ENCODE results near the gene SLC1A2. TPM values are rescaled to one million over a fixed set of nuclear protein-coding genes. Genes with fewer than 3 reads are reported as not detected.

Gene SLC1A2
- total RNA-seq, 4 donors from 2014 or later = 0.22 to 0.60 (median 0.41) TPM

GRCh38 chr11:35241531-35241930 is 177.8 kb downstream of the SLC1A2 start:
- H3K27me3 ChIP-seq = no peaks in the 10 kb centered on the region
- H3K4me1 ChIP-seq = no peaks in the 10 kb centered on the region
- H3K36me3 ChIP-seq = no peaks in the 10 kb centered on the region
- H3K27ac ChIP-seq = no peak overlapping the region
- H3K9me3 ChIP-seq = no peaks in the 10 kb centered on the region
- no peak overlapping the region for H3K4me3 ChIP-seq
- no peak for DNase-seq (ENCODE audit: low spot score in 2 of 2)
- TF ChIP-seq EP300 (IDR thresholded peaks at IDR 0.05) (no peak), CTCF (IDR thresholded peaks at IDR 0.05) (no peak), POLR2A (IDR thresholded peaks at IDR 0.05) (no peak)
- 86 to 92% methylated on average over 1 of the region's 1 CpG for WGBS, 2 donors

GRCh38 chr11:35241083-35241482 is 178.3 kb downstream of the SLC1A2 start:
- WGBS, 2 donors = 96 to 100% methylated on average over 1 of the region's 1 CpG
- no peak overlapping the region for H3K4me3 ChIP-seq
- no peaks in the 10 kb centered on the region for H3K4me1 ChIP-seq
- H3K27me3 ChIP-seq = no peaks in the 10 kb centered on the region
- H3K36me3 ChIP-seq = no peaks in the 10 kb centered on the region
- no peak for TF ChIP-seq EP300 (IDR thresholded peaks at IDR 0.05)
- TF ChIP-seq CTCF (IDR thresholded peaks at IDR 0.05) = no peak
- TF ChIP-seq POLR2A (IDR thresholded peaks at IDR 0.05) = no peak
- H3K9me3 ChIP-seq = no peaks in the 10 kb centered on the region
- DNase-seq (ENCODE audit: low spot score in 2 of 2) = no peak
- H3K27ac ChIP-seq = no peak overlapping the region

GRCh38 chr11:35239471-35240075 is 179.8 kb downstream of the SLC1A2 start:
- Histone ChIP-seq H3K27me3 (no peaks in the 10 kb centered on the region), H3K4me3 (no peak overlapping the region), H3K36me3 (no peaks in the 10 kb centered on the region), H3K4me1 (no peaks in the 10 kb centered on the region), H3K27ac (no peak overlapping the region), H3K9me3 (peaks cover 0 to 2% (median 0%) of the 10 kb centered on the region in 4 donors)
- DNase-seq (ENCODE audit: low spot score in 2 of 2) = no peak
- 60 to 64% methylated on average over 4 of the region's 4 CpGs for WGBS, 2 donors
- TF ChIP-seq CTCF (IDR thresholded peaks at IDR 0.05) (no peak), EP300 (IDR thresholded peaks at IDR 0.05) (no peak), POLR2A (IDR thresholded peaks at IDR 0.05) (no peak)

GRCh38 chr11:35238882-35239281 is 180.5 kb downstream of the SLC1A2 start:
- WGBS, 2 donors = 98 to 100% methylated on average over 1 of the region's 1 CpG
- Histone ChIP-seq H3K4me1 (no peaks in the 10 kb centered on the region), H3K27me3 (no peaks in the 10 kb centered on the region), H3K27ac (no peak overlapping the region), H3K36me3 (no peaks in the 10 kb centered on the region), H3K4me3 (no peak overlapping the region), H3K9me3 (peaks cover 0 to 4% (median under 1%) of the 10 kb centered on the region in 4 donors)
- no peak for DNase-seq (ENCODE audit: low spot score in 2 of 2)
- TF ChIP-seq POLR2A (IDR thresholded peaks at IDR 0.05) (no peak), EP300 (IDR thresholded peaks at IDR 0.05) (no peak), CTCF (IDR thresholded peaks at IDR 0.05) (no peak)

- H3K27ac ChIP-seq = no peak overlapping the region
- 55 to 60% methylated on average over 15 of the region's 15 CpGs for WGBS, 2 donors
These were observed 181.3 kb downstream of the SLC1A2 start for GRCh38 chr11:35237860-35238715.

More at GRCh38 chr11:35237860-35238715, 181.3 kb downstream of the SLC1A2 start:
- Histone ChIP-seq H3K36me3 (no peaks in the 10 kb centered on the region), H3K9me3 (peaks cover 0 to 4% (median 2%) of the 10 kb centered on the region in 4 donors), H3K4me1 (no peaks in the 10 kb centered on the region), H3K27me3 (no peaks in the 10 kb centered on the region), H3K4me3 (no peak overlapping the region)
- TF ChIP-seq POLR2A (IDR thresholded peaks at IDR 0.05) = no peak
- no peak for TF ChIP-seq EP300 (IDR thresholded peaks at IDR 0.05)
- TF ChIP-seq CTCF (IDR thresholded peaks at IDR 0.05) = peak; percentile 56 to 79 (median 68)
- peak in 1 of 2 donors; percentile 64 for DNase-seq (ENCODE audit: low spot score in 2 of 2)
